ENCODE results near the gene NINL. TPM values are rescaled to one million over a fixed set of nuclear protein-coding genes. Genes with fewer than 3 reads are reported as not detected.

The NINL gene
- polyA plus RNA-seq, 1 of the 3 experiments (the other 2 are of a cell fraction): 22.5 TPM

DNA sequence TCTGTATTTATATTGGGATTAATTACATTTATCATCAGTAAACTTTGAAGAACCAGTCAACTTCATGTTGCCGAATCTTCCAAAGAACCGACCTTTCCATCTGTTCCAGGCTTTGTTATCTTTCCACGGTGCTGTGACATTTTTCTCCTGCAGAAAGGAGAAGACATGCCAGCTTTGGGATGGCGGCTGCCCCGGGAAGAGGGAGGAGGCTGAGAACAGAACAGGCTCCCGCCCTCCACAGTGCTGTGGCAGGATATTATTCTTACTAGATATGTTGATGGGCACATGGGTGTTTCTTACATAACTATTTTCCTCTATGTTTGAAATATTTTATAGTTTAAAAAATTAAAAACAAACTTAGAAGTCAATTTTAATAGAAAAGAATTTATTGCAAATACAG lies 133.0 kb downstream of the NINL start:
- no peaks in the 10 kb centered on the region for H3K9me3 ChIP-seq
- H3K27ac ChIP-seq (ENCODE audit: low read depth in 2 of 2, low read length in 1 of 2): no peak overlapping the region
- no peaks in the 10 kb centered on the region for H3K9me2 ChIP-seq
- ChIA-PET CTCF (no interaction called here), POLR2A (no interaction called here)
- H2AFZ ChIP-seq (ENCODE audit: low read depth): no peak overlapping the region
- TF ChIP-seq MAX (IDR thresholded peaks at IDR 0.05; ENCODE audit: low read depth): no peak
- no peak for TF ChIP-seq POLR2AphosphoS5 (IDR thresholded peaks at IDR 0.05; ENCODE audit: low read depth, low read length)
- no peak for TF ChIP-seq MXI1 (IDR thresholded peaks at IDR 0.05; ENCODE audit: low read depth, low read length)
- TF ChIP-seq NFIC (IDR thresholded peaks at IDR 0.05; ENCODE audit: borderline replicate concordance): no peak
- no peak for TF ChIP-seq ELF1 (IDR thresholded peaks at IDR 0.05)
- TF ChIP-seq TCF12 (IDR thresholded peaks at IDR 0.05): no peak
- no peak for TF ChIP-seq TEAD4 (IDR thresholded peaks at IDR 0.05; ENCODE audit: borderline replicate concordance, insufficient read depth)
- no peak for TF ChIP-seq USF2 (IDR thresholded peaks at IDR 0.05; ENCODE audit: borderline replicate concordance, low read depth, low read length)
- 92% methylated on average over 6 of the region's 6 CpGs for WGBS (ENCODE audit: low lambda C conversion rate)
- H3K4me2 ChIP-seq: no peak overlapping the region
- H3K4me1 ChIP-seq (ENCODE audit: control insufficient read depth in 1 of 2, insufficient read depth in 2 of 2, low read depth in 1 of 2, low read length in 1 of 2): peaks cover 0 to 9% of the 10 kb centered on the region in 2 experiments; a peak in 1 of 4 replicates
- peaks cover 17 to 20% of the 10 kb centered on the region in 2 experiments for H3K36me3 ChIP-seq (replicated peaks in 1 of 2; ENCODE audit: control insufficient read depth in 1 of 2, insufficient read depth in 2 of 2, low read length in 1 of 2)
- peaks cover 11% of the 10 kb centered on the region for H3F3A ChIP-seq (replicated peaks; ENCODE audit: insufficient read depth)
- no peaks in the 10 kb centered on the region for H4K20me1 ChIP-seq (ENCODE audit: insufficient read depth)
- no peaks in the 10 kb centered on the region for H3K27me3 ChIP-seq (ENCODE audit: insufficient read depth)
- no peak overlapping the region for H3K9ac ChIP-seq
- H3K79me2 ChIP-seq (ENCODE audit: insufficient read depth): no peaks in the 10 kb centered on the region
- no peak overlapping the region for H3K4me3 ChIP-seq (ENCODE audit: low read depth in 2 of 2, low read length in 1 of 2)
- no peak for DNase-seq

- ChIA-PET POLR2A (no interaction called here), CTCF (no interaction called here)
- H2AFZ ChIP-seq (ENCODE audit: low read depth): no peak overlapping the region
- no peaks in the 10 kb centered on the region for H3K79me2 ChIP-seq (ENCODE audit: insufficient read depth)
- peaks cover 9% of the 10 kb centered on the region for H3F3A ChIP-seq (replicated peaks; ENCODE audit: insufficient read depth)
- TF ChIP-seq FOXM1 (IDR thresholded peaks at IDR 0.05; ENCODE audit: low read depth): no peak
- no peak for TF ChIP-seq POLR2AphosphoS5 (IDR thresholded peaks at IDR 0.05; ENCODE audit: low read depth, low read length)
- H3K27me3 ChIP-seq (ENCODE audit: insufficient read depth): no peaks in the 10 kb centered on the region
- DNase-seq: no peak
- H3K36me3 ChIP-seq (replicated peaks in 1 of 2; ENCODE audit: control insufficient read depth in 1 of 2, insufficient read depth in 2 of 2, low read length in 1 of 2): peaks cover 14 to 32% of the 10 kb centered on the region in 2 experiments
- 90% methylated on average over 6 of the region's 6 CpGs for WGBS (ENCODE audit: low lambda C conversion rate)
- peaks cover 0 to under 1% of the 10 kb centered on the region in 2 experiments; a peak in 1 of 4 replicates for H3K4me1 ChIP-seq (ENCODE audit: control insufficient read depth in 1 of 2, insufficient read depth in 2 of 2, low read depth in 1 of 2, low read length in 1 of 2)
- H3K9ac ChIP-seq: no peak overlapping the region
- no peak overlapping the region for H3K4me3 ChIP-seq (ENCODE audit: low read depth in 2 of 2, low read length in 1 of 2)
- H3K9me2 ChIP-seq: no peaks in the 10 kb centered on the region
- no peak overlapping the region for H3K27ac ChIP-seq (ENCODE audit: low read depth in 2 of 2, low read length in 1 of 2)
- no peaks in the 10 kb centered on the region for H3K9me3 ChIP-seq
- no peaks in the 10 kb centered on the region for H4K20me1 ChIP-seq (ENCODE audit: insufficient read depth)
- no peak overlapping the region for H3K4me2 ChIP-seq
These were observed 137.7 kb downstream of the NINL start for GRCh38 chr20:25447671-25448070.

- Histone ChIP-seq H3K4me1 (ENCODE audit: control insufficient read depth in 1 of 2, insufficient read depth in 2 of 2, low read depth in 1 of 2, low read length in 1 of 2) (no peaks in the 10 kb centered on the region), H3K9me3 (no peaks in the 10 kb centered on the region), H3K4me3 (ENCODE audit: low read depth in 2 of 2, low read length in 1 of 2) (no peak overlapping the region), H3K36me3 (replicated peaks in 1 of 2; ENCODE audit: control insufficient read depth in 1 of 2, insufficient read depth in 2 of 2, low read length in 1 of 2) (peaks cover 7 to 24% of the 10 kb centered on the region in 2 experiments), H3K27ac (ENCODE audit: low read depth in 2 of 2, low read length in 1 of 2) (no peak overlapping the region), H4K20me1 (ENCODE audit: insufficient read depth) (no peaks in the 10 kb centered on the region), H3K79me2 (ENCODE audit: insufficient read depth) (no peaks in the 10 kb centered on the region), H2AFZ (ENCODE audit: low read depth) (no peak overlapping the region), H3K9me2 (no peaks in the 10 kb centered on the region), H3F3A (replicated peaks; ENCODE audit: insufficient read depth) (no peaks in the 10 kb centered on the region), H3K9ac (no peak overlapping the region), H3K27me3 (ENCODE audit: insufficient read depth) (no peaks in the 10 kb centered on the region), H3K4me2 (no peak overlapping the region)
- CTCF ChIA-PET: interaction anchor here (1.0 kb wide), 1 partner anchor 130 kb away, joined by 3 read pairs; no protein-coding TSS in a partner anchor
- 97% methylated on average over 4 of the region's 4 CpGs for WGBS (ENCODE audit: low lambda C conversion rate)
- no peak for TF ChIP-seq YY1 (IDR thresholded peaks at IDR 0.05; ENCODE audit: low read depth)
- no peak for TF ChIP-seq FOSL2 (IDR thresholded peaks at IDR 0.05; ENCODE audit: borderline replicate concordance, low read depth)
- no peak for TF ChIP-seq EP300 (IDR thresholded peaks at IDR 0.05; ENCODE audit: borderline replicate concordance in 1 of 2, low read depth in 1 of 2, low read length in 1 of 2)
- TF ChIP-seq GATA2 (CRISPR knock-in tag; IDR thresholded peaks at IDR 0.05): no peak
- TF ChIP-seq CHD2 (IDR thresholded peaks at IDR 0.05; ENCODE audit: low read length, partially characterized antibody): no peak
- TF ChIP-seq JUND (IDR thresholded peaks at IDR 0.05): no peak
- no peak for TF ChIP-seq RXRA (IDR thresholded peaks at IDR 0.05; ENCODE audit: borderline replicate concordance, low read depth)
- TF ChIP-seq, protein P1, sequence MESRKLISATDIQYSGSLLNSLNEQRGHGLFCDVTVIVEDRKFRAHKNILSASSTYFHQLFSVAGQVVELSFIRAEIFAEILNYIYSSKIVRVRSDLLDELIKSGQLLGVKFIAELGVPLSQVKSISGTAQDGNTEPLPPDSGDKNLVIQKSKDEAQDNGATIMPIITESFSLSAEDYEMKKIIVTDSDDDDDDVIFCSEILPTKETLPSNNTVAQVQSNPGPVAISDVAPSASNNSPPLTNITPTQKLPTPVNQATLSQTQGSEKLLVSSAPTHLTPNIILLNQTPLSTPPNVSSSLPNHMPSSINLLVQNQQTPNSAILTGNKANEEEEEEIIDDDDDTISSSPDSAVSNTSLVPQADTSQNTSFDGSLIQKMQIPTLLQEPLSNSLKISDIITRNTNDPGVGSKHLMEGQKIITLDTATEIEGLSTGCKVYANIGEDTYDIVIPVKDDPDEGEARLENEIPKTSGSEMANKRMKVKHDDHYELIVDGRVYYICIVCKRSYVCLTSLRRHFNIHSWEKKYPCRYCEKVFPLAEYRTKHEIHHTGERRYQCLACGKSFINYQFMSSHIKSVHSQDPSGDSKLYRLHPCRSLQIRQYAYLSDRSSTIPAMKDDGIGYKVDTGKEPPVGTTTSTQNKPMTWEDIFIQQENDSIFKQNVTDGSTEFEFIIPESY (IDR thresholded peaks at IDR 0.05; ENCODE audit: borderline replicate concordance, low read depth): no peak
- TF ChIP-seq, protein P2, sequence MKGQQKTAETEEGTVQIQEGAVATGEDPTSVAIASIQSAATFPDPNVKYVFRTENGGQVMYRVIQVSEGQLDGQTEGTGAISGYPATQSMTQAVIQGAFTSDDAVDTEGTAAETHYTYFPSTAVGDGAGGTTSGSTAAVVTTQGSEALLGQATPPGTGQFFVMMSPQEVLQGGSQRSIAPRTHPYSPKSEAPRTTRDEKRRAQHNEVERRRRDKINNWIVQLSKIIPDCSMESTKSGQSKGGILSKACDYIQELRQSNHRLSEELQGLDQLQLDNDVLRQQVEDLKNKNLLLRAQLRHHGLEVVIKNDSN (IDR thresholded peaks at IDR 0.05; ENCODE audit: borderline replicate concordance, low read depth): no peak
- DNase-seq: no peak
- POLR2A ChIA-PET: no interaction called here
These were observed 140.8 kb downstream of the NINL start for GRCh38 chr20:25444556-25444955.

Measured in SK-N-SH (cell line).